HG03442 (cell line): ENCODE measurements around the gene GOLM1.
"Not testable (repeated sequence)": the region's sequence is repeated elsewhere in the genome, so short reads cannot be mapped to it uniquely, and the experiment has no call there.

Experiments
- ATAC-seq: cut with Tn5 transposase; IDR thresholded peaks from one replicate; pipeline ENCODE4 v1.9.1; 2021; ENCODE audit warnings: mild to moderate bottlenecking, moderate library complexity; ENCODE audit not compliant: unreplicated experiment

The GOLM1 gene, protein sequence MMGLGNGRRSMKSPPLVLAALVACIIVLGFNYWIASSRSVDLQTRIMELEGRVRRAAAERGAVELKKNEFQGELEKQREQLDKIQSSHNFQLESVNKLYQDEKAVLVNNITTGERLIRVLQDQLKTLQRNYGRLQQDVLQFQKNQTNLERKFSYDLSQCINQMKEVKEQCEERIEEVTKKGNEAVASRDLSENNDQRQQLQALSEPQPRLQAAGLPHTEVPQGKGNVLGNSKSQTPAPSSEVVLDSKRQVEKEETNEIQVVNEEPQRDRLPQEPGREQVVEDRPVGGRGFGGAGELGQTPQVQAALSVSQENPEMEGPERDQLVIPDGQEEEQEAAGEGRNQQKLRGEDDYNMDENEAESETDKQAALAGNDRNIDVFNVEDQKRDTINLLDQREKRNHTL

DNA sequence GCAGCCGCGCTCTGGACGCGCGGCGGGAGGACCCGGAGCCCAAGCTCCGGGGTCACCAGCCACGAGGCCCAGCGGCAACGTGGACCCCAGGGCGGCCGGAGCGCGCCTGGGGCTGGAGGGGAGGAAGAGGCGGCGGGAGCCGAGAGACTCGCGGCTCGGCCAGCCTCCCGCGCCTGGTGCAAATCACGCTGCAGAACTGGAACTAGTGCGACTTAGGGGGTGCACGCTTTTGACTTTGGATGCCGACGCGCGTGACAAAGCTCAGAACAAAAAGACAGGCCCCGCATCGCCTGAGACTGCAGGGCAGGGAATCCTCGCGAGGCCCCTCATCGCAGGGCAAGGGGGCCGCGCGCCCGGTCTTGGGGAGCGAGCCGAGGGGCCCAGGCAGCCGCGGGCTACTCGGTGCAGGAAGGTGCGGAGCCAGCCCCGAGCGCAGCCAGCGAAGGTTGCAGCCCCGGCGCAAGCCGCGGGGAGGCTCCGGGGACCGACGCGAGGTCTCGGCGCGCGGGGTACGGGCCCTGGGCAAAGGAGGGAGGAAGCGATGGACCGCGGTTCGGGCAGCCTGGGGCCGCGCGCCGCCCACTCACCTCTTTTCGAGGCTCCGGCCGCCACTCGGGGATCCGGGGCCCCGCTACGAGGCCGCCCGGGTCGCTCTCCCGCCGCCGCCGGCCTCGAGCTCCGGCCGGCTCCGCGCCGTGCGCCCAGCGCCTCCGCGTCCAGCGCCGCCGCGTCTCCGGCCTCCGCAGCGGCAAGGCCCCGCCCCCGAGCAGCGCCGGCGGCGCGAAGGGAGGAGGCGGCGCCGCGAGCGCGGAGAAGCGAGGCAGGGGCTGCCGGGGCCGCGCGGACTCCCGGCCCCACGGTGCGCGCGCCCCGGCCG, at the start of gene GOLM1:
TSS of gene GOLM1 (minus strand) at position 735 of the 877 bp plus-strand sequence. CDS start 20,238 bp downstream, outside the sequence.
- ATAC-seq = peak; percentile 67

DNA sequence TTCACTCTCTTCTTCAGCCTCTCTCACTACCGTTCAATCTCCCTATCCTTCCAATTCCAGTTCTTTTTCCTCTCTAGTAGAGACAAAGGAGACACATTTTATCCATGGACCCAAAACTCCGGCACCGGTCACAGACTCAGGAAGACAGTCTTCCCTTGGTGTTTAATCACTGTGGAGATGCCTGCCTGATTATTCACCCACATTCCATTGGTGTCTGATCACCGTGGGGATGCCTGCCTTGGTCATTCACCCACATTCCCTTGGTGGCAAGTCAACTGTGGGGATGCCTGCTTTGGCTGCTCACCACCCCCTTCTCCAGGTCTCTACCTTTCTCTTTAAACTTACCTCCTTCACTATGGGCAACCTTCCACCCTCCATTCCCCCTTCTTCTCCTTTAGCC, 47.3 kb upstream of the GOLM1 start:
- not testable (repeated sequence) for ATAC-seq

DNA sequence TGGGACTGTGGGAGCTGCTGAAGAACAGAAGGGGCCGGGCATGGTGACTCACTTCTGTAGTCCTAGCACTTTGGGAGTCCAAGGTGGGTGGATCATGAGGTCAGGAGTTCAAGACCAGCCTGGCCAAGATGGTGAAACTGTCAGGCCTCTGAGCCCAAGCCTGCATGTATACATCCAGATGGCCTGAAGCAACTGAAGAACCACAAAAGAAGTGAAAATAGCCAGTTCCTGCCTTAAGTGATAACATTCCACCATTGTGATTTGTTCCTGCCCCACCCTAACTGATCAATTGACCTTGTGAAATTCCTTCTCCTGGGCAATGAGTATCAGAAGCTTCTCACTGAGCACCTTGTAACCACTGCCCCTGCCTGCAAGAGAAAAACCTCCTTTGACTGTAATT, 46.6 kb upstream of the GOLM1 start:
- ATAC-seq = not testable (repeated sequence)

DNA sequence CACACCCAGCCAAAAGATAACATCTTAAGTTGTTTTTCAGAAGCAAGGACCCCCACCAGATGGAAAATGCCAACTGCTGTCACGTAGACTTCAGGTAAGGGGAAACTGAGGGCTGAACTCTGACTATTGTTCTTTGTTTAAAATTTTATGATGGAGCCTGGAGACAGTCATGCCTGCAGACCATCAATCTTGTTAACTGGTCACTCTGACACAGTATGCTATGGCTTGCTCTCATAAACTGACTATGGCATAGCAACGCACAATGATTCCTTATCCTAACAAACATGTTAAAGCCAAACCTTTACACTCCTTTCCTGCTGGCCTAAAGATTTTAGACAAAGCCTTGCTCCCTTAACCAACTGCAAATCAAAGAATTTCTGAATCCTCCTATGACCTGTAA, 43.6 kb upstream of the GOLM1 start:
- ATAC-seq = no peak

DNA sequence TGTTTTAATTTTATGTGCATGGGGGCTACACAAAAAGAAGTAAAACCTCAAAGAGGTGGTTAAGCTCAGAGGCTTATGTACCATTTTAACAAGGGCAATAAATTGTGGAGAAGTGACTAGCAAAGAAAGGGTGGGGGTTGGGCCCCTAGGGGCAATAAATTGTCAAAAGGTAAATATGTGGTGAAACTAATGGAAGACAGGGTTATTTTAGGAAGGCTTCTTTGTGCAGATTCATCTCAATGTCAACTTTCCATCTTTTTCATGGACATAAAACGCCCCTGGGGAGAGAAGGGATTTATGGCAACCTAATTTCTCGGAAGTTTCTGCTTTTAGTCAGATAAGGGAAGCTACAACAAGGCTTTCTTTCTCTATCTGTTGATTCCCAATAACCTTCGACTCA, 42.5 kb upstream of the GOLM1 start:
- no peak for ATAC-seq

DNA sequence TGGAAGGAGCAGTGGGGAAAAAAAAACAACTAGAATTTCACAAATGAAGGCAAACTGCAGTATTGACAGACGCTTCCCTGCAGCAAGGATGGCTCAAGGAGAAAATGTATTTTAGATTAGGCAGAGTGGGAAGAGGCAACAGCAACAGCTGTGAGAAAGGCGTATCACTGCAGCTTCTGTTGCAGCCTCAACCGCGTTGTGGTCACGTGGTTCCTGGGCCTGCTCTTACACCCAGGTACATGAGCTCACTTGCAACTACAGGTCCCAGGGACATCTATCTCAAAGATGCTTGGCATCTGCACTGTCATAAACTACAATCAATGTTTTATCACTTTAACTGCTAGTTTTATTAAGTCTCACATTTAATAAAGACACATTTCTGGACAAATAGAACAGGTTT, 36.0 kb upstream of the GOLM1 start:
- no peak for ATAC-seq

DNA sequence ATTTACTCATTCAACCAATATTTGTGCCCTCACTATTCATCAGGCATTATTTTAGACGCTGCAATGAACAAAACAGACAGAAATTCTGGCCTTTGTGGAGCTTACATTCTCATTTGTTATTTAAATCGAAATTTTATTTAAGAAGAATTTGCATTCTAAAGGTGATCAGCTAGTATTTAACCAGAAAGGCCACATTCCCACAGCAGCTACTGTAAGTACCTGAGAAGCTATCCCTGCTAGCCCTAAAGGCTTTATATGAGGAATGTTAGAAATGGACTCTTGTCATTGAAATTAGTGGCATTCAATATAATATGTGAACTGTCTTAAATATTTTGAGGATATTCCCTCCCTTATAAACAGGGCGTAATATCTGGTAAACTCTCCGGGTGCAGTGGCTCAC, 35.0 kb upstream of the GOLM1 start:
- no peak for ATAC-seq

DNA sequence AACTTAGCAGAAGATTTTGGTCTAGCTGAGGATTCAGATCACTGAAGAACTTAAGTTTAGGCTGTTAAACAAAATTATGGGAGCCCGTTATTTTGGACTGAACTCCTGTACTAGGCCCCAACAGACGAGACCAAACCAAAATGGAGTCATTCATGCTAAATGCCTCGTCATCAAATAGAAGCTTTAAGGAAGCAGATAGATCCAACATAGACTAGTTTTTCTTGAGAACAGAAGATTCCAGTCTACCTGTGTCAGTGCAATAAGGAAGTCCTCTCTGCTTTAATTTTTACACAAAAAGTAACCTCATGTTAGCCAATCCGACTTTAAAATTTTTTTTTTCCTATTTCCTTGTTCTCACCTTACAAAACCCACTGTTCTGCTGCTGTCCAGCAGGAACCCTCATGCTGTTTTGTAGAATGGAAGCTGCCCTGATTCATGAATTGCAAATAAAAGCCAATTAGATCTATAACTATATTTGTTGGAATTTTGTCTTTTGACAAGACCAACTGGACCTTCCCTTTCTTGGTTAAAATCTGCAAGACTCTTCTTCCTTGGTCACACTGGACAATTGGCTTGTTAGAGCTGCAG, 29.0 kb upstream of the GOLM1 start:
- ATAC-seq = no peak

DNA sequence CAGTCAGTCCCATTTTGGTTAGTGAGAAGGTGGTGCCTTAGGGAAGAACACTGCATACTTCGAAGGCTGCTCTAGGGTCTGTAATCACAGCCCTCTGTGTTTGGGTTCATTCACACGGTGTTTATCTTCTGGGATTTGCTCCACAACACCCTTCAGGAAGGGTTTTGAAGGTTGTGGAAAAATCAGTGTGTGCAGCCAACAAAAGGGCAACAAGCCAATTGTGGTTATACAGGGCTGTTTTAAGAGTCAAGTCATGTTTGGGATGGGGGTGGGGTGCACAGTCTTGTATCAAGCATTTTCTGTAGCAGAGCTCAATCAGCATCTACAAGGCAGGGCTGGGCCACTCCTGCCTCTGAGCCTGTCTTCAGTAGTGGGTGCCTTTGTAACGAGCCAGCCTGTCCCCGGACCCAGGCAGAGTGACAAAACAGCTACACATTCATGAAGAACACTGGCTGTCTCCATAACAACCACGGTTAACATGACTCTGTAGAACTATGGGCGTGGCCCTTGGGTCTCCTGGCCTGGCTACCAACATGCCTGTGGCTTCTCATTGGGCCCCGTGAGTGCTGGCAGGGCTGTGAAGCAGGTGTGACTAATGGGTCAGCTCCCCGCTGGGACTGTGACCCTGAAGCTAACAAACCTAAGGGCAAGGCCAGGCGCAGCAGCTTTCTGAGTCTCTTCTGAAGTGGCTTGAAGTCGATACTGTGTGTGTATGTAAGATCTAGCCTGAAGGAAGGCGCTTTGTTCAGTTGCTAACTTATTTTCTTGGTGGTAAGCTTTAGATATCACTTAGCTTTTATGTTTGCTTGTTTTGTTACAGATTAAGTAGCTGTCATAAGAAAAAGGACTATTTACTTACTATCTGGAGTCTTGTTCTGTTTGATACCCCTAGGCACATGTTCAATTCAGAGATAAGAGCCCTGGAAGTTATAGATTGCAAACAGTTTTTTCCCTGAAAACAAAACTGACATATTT, 27.9 kb upstream of the GOLM1 start:
- ATAC-seq = no peak

DNA sequence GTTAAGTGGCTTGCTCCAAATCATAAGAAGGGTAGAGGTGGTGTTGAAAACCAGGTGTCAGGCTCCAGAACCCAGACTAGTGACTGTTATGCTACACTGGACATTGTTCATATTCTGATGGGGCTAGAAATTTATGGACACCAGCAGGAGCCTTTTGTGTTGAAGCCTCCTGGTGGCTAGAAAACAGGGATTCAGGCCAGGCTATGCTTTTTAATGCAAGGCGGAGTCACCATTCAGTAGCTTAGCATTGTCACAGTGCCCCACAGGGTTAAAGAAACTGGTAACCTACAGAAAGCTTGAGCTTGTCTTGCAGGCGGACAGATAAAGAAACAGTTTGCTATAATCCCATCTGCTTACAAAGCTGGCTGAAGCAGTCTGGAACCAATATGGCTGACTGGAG, 23.0 kb upstream of the GOLM1 start:
- ATAC-seq = no peak

DNA sequence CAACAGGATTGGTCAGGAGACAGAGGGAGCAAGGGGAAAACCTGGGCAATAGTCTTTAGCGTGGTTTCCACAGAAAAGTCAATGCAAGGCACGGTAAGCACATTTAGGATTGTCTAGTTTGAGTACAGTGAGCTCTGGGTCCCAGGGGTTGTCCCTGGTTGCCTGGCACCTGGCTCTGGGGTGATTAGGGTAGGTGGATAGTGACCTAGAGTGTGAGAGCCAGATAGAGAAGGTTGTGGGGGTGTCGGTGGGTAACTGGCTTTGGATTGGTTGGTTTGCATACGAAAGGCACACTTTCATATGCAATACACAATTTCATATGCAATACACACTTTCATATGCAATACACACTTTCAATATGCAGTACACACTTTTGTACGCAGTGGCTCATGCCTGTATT, 20.1 kb upstream of the GOLM1 start:
- ATAC-seq = no peak

DNA sequence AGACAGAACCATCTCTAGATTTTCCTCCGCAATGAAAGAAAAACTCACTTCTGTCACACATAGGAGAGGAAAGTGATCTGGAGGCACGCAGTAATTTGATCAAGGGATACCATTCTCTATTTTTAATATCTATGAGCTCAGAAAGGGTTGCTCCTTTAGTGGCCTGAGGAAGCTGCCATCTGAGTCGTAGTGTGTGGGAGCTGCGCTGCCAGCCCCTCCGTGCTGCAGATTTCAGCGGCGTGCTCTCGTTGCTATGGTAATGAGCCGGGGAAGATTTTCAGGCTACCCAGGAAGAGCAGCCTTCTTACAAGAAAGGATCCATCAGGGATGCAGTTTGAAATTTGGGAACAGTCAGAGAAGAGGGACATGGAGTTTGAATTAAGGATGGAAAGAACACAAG, 17.1 kb upstream of the GOLM1 start:
- no peak for ATAC-seq

DNA sequence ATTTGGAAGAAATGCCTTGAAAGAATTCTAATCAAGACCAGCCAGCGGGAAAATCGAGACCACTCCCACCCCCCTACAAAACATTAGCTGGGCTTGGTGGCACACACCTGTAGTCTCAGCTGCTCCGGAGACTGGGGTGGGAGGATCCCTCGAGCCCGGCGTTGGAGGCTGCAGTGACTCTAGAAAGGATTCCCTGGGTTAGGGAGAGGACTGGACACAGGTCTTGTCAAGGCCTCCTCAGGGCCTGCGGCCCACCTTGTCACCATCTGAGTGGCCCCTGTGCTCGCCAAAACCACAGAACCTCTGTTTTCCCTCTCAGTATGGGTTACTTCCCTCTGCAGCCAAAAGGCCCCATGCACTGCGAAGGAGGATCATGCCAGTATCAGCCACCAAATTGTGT, 16.5 kb upstream of the GOLM1 start:
- ATAC-seq = no peak

DNA sequence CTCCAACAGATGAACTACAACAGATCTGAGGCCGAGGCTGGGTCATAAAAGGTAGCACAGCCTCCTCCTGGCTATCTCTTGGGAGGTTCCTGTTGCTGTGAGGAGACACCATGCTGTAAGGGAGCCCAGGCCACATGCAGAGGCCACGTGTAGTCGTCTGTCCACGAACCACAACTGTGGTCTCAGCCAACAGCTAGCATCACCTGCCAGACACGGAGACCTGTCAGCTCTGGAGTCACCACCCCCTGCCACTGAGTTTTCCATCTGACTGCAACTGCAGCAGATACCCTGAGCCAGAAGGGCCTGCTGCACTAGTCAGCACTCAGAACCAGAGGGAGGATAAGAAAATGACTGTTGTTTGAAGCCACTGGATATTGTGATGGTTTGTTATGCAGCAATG, 12.7 kb upstream of the GOLM1 start:
- no peak for ATAC-seq

DNA sequence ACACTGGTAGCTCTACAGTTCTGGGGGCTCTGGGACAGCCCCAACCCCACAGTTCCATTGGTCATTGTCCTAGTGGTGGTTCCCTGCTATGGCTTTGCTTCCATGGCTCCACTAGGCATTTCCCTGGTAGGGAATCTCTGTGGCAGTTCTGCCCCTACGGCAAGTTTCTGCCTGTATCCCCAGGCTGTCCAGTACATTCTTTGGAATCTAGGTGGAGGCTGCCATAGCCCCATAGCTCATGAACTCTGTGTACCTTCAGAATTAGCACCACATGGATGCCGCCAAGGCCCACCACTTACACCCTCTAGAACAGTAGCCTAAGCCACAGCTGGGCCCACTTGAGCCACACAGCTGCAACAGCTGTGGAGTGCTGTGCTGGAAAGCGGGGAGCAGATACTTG, 3.3 kb upstream of the GOLM1 start:
- ATAC-seq = no peak

DNA sequence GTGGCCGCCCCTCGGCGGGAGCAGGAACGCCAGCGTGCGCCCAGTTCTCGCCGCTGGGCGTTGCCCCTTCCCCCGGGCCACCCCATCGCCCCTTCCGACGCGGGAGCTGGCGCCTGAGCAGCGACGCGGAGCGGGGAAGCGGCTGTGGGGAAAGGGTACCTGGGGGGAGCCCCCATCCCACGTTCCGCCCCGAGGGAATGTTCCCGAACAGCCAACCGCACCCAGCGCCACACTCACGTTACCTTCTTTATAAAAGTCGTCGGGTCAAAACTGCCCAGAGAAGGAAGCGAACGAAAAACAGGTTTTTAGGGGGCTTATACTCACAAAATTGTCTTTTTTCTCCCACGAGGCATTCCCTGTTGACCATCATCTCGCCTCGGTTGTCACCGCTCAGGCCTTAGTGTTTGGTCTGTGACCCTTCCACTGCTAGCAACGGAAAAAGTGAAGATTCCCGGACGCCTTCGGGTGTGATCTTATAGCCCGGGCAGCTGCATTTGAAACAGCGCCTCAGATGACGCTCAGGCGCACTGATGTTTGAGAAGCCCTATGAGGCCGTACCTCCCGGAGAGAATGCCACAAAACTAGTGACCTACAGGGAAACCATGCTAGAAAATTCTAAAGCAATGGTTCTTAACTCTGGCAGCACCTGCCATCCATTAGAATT, 475 bp upstream of the GOLM1 start:
- ATAC-seq = no peak

DNA sequence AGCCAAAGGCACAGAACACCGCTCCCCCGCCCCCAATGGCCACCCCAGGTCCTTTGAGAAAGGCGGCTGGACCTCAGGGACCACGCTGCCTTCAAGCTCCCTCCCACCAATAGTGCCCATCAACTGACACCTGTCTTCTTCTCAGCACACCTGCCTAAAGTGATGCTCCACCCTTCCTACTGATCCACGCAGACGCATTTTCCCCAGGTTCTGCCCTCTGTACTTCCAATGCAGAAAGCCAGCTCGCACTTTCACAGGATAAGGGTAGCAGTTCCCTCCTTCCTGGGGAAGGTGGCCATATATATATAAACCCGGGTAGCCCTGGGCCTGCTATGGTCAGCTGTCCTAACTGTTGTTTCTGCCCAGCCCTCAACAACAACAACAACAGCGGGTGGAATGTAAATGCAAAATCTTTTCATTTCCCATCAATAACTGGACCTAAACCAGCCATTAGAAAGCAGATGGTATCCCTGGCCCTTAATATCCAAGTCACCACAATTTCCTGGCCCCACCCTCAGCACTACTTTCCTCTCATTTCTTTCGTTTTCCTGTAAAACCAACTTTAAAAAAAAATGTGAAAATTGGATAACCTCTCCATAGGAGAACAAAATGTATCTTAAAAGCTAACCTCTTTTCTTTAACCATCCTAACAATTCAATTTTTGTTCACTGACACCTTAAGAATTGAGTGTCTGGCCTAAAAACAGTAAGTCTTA, 1.7 kb downstream of the GOLM1 start:
- ATAC-seq = no peak

DNA sequence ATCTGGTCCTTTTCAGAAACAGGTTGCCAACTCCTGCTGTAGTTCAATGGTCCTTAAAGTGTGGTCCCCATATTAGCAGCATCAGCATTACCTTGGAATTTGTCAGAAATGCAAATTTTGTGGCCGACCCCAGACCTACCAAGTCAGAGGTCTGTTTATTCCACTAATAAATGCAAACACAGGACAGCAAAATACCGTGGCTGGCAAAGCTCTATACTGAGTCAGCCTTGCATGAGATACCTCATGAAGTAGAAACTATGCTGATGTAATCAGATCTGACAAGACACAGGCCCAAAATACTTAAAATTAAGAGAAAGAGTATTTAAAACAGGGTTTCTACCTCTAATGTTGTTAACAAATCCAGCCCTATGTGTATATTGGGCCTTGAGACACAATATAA, 3.0 kb downstream of the GOLM1 start:
- no peak for ATAC-seq

DNA sequence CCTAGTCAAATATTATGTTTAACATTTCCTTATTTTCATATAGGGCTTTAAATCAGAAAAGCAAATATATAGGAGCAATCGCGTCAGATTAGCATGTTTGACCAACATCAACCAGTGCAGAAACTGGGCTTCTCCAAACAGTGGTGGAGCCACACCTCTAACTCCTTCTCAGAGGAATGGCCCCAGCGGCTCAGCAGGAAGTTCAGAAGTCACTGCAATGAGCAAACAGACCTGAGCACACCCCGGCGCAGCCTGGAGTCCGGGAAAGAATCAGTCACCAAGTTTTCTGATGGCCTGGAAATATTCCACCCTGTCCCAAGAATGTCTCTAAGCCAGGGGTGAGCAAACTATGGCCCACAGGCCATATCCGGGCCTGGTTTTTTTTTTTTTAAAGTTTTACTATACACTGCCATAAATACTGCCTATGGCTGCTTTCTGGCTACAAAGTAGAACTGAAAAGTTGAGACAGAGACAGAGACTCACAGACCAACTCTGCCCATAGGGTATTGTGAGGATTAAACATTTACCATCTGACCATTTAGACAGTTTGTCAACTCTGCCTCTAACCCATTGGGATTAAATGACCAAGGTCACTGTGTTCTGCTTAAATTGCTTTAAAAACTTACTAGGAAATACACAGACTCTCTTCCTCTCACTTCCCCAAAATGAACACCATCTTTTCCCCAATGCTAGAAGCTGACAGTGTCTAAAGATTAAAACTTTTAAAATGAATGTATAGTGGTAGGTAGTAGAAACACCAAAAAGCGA, 5.4 kb downstream of the GOLM1 start:
- no peak for ATAC-seq
